A549 (cell line): Measurements from ENCODE around the gene KRTCAP2. TPM values are rescaled to one million over a fixed set of nuclear protein-coding genes. Genes with fewer than 3 reads are reported as not detected.

Experiments used
- ATOH8 ChIP-seq: fragments of 250-450 bp; sonication (Bioruptor Pico); IDR thresholded peaks from 2 replicates; pipeline ENCODE4 v1.5.0; 2020; ENCODE audit warnings: low read depth, mild to moderate bottlenecking, moderate library complexity
- BCL3 ChIP-seq: fragments of >200 bp; sonication (Bioruptor Twin); formaldehyde crosslinking; IDR thresholded peaks from 3 replicates; pipeline ENCODE4 v1.6.1; 2016
- BHLHE40 ChIP-seq: IDR thresholded peaks from 2 replicates; pipeline ENCODE4 v1.6.1; 2012; ENCODE audit warnings: low read depth, low read length, inconsistent platforms
- CBX2 ChIP-seq: fragments of 200-600 bp; sonication (generic); IDR thresholded peaks from 2 replicates; pipeline ENCODE4 v1.6.1; 2016; ENCODE audit warnings: low read depth, mild to moderate bottlenecking, borderline replicate concordance
- CBX8 ChIP-seq: fragments of 200-600 bp; sonication (generic); IDR thresholded peaks from 2 replicates; pipeline ENCODE4 v1.6.1; 2016
- CEBPB ChIP-seq, 2 experiments: fragments of >200 bp in 1 of 2; sonication (Bioruptor Twin) in 1 of 2; formaldehyde crosslinking in 1 of 2; IDR thresholded peaks; 2 replicates each; pipeline ENCODE4 v1.6.1; 2012 to 2016
- EHF ChIP-seq: fragments of 250-450 bp; sonication (Bioruptor Pico); IDR thresholded peaks from 2 replicates; pipeline ENCODE4 v1.5.0; 2020; ENCODE audit warnings: mild to moderate bottlenecking
- EHMT2 ChIP-seq: fragments of 200-600 bp; sonication (generic); IDR thresholded peaks from 2 replicates; pipeline ENCODE4 v1.6.1; 2016; ENCODE audit warnings: antibody characterized with exemption, low read depth, mild to moderate bottlenecking, moderate library complexity
- ELK1 ChIP-seq: fragments of 150-350 bp; IDR thresholded peaks from 2 replicates; pipeline ENCODE4 v1.6.1; 2014; ENCODE audit warnings: low read depth, mild to moderate bottlenecking, low read length
- EP300 ChIP-seq, 2 experiments: fragments of >200 bp; sonication (Bioruptor Twin); formaldehyde crosslinking; IDR thresholded peaks; 2 replicates in 1 of 2; 3 replicates in 1 of 2; pipeline ENCODE4 v1.6.1; 2016 to 2017
- FOSB ChIP-seq: fragments of 250-450 bp; sonication (Bioruptor Pico); IDR thresholded peaks from 2 replicates; pipeline ENCODE4 v1.5.0; 2020; ENCODE audit warnings: mild to moderate bottlenecking, moderate library complexity
- FOXS1 ChIP-seq: fragments of 250-450 bp; sonication (Bioruptor Pico); IDR thresholded peaks from 2 replicates; pipeline ENCODE4 v1.5.0; 2020; ENCODE audit warnings: mild to moderate bottlenecking, moderate library complexity
- GATA3 ChIP-seq: IDR thresholded peaks from 2 replicates; pipeline ENCODE4 v1.6.1; 2012; ENCODE audit warnings: borderline replicate concordance
- HDAC2 ChIP-seq: fragments of 200-600 bp; sonication (generic); IDR thresholded peaks from 2 replicates; pipeline ENCODE4 v1.6.1; 2016
- HES2 ChIP-seq: fragments of >200 bp; sonication (Bioruptor Twin); formaldehyde crosslinking; IDR thresholded peaks from 2 replicates; pipeline ENCODE4 v1.6.1; 2016
- HMGXB4 ChIP-seq: fragments of 250-450 bp; sonication (Bioruptor Pico); IDR thresholded peaks from 2 replicates; pipeline ENCODE4 v1.5.0; 2021; ENCODE audit warnings: mild to moderate bottlenecking, moderate library complexity, borderline replicate concordance
- HOXB13 ChIP-seq: fragments of 250-450 bp; sonication (Bioruptor Pico); IDR thresholded peaks from 2 replicates; pipeline ENCODE4 v1.5.0; 2020; ENCODE audit warnings: low read depth, mild to moderate bottlenecking, moderate library complexity
- HOXB5 ChIP-seq: fragments of 250-450 bp; sonication (Bioruptor Pico); IDR thresholded peaks from 2 replicates; pipeline ENCODE4 v1.5.0; 2020; ENCODE audit warnings: mild to moderate bottlenecking, moderate library complexity
- JUN ChIP-seq, 2 experiments: fragments of >200 bp; sonication (Bioruptor Twin); formaldehyde crosslinking; IDR thresholded peaks; 2 replicates in 1 of 2; 3 replicates in 1 of 2; pipeline ENCODE4 v1.6.1; 2016 to 2017
- JUNB ChIP-seq: fragments of >200 bp; sonication (Bioruptor Twin); formaldehyde crosslinking; IDR thresholded peaks from 2 replicates; pipeline ENCODE4 v1.6.1; 2016
- KDM5A ChIP-seq: fragments of 200-600 bp; sonication (generic); IDR thresholded peaks from 2 replicates; pipeline ENCODE4 v1.6.1; 2016; ENCODE audit warnings: antibody characterized with exemption, mild to moderate bottlenecking
- MAFK ChIP-seq: fragments of 450-650 bp; IDR thresholded peaks from 2 replicates; pipeline ENCODE4 v1.6.1; 2014; ENCODE audit not compliant: partially characterized antibody
- MAX ChIP-seq: IDR thresholded peaks from 2 replicates; pipeline ENCODE4 v1.6.1; 2012
- MAZ ChIP-seq: fragments of 150-350 bp; IDR thresholded peaks from 2 replicates; pipeline ENCODE4 v1.6.1; 2014; ENCODE audit warnings: antibody characterized with exemption, low read depth, low read length, borderline replicate concordance
- MYC ChIP-seq: IDR thresholded peaks from 2 replicates; pipeline ENCODE4 v1.6.1; 2012; ENCODE audit warnings: mild to moderate bottlenecking, inconsistent platforms, low read length, improper control_type of control experiment, borderline replicate concordance
- NFE2L2 ChIP-seq: fragments of 150-350 bp; conservative IDR thresholded peaks from 2 replicates; pipeline ENCODE4 v1.6.1; 2014; ENCODE audit warnings: low read length
- NR3C1 ChIP-seq: fragments of >200 bp; sonication (Bioruptor Twin); formaldehyde crosslinking; IDR thresholded peaks from 3 replicates; pipeline ENCODE4 v1.6.1; 2017
- PHF8 ChIP-seq: fragments of 200-600 bp; sonication (generic); IDR thresholded peaks from 2 replicates; pipeline ENCODE4 v1.6.1; 2016; ENCODE audit warnings: low read depth, mild to moderate bottlenecking, antibody characterized with exemption, moderate library complexity, borderline replicate concordance
- POLR2A ChIP-seq: IDR thresholded peaks from 2 replicates; pipeline ENCODE4 v1.6.1; 2012; ENCODE audit warnings: mild to moderate bottlenecking, low read length
- POLR2AphosphoS2 ChIP-seq: conservative IDR thresholded peaks from 2 replicates; pipeline ENCODE4 v1.6.1; 2012; ENCODE audit warnings: low read length, improper control_type of control experiment, inconsistent platforms
- RAD21 ChIP-seq, 2 experiments: fragments of >200 bp in 1 of 2; sonication (Bioruptor Twin) in 1 of 2; formaldehyde crosslinking in 1 of 2; IDR thresholded peaks in 1 of 2; conservative IDR thresholded peaks in 1 of 2; 2 replicates in 1 of 2; 3 replicates in 1 of 2; pipeline ENCODE4 v1.6.1; 2012 to 2018; ENCODE audit warnings: inconsistent platforms in 1 of 2
- RARB ChIP-seq: fragments of 250-450 bp; sonication (Bioruptor Pico); IDR thresholded peaks from 2 replicates; pipeline ENCODE4 v1.8.0; 2021; ENCODE audit warnings: mild to moderate bottlenecking, moderate library complexity
- RCOR1 ChIP-seq: fragments of 150-350 bp; IDR thresholded peaks from 2 replicates; pipeline ENCODE4 v1.6.1; 2014; ENCODE audit warnings: antibody characterized with exemption, low read length, low read depth
- RFX5 ChIP-seq: fragments of 450-650 bp; IDR thresholded peaks from 2 replicates; pipeline ENCODE4 v1.7.1; 2014; ENCODE audit warnings: antibody characterized with exemption, mild to moderate bottlenecking, moderate library complexity
- TFCP2L1 ChIP-seq: fragments of 250-450 bp; sonication (Bioruptor Pico); IDR thresholded peaks from 2 replicates; pipeline ENCODE4 v1.5.0; 2021; ENCODE audit warnings: mild to moderate bottlenecking
- TP53 ChIP-seq: fragments of 250-450 bp; sonication (Bioruptor Pico); IDR thresholded peaks from 2 replicates; pipeline ENCODE4 v1.5.0; 2021; ENCODE audit warnings: mild to moderate bottlenecking, moderate library complexity
- ZC3H11A ChIP-seq: fragments of 450-650 bp; IDR thresholded peaks from 2 replicates; pipeline ENCODE4 v1.6.1; 2014; ENCODE audit warnings: antibody characterized with exemption, mild to moderate bottlenecking
- ZFP36 ChIP-seq: fragments of 450-650 bp; IDR thresholded peaks from 2 replicates; pipeline ENCODE4 v1.6.1; 2014; ENCODE audit warnings: borderline replicate concordance; ENCODE audit not compliant: partially characterized antibody
- ZSCAN20 ChIP-seq: fragments of 250-450 bp; sonication (Bioruptor Pico); IDR thresholded peaks from 2 replicates; pipeline ENCODE4 v1.8.0; 2022; ENCODE audit warnings: mild to moderate bottlenecking, moderate library complexity
- polyA plus RNA-seq, 4 experiments: library from polyadenylated mRNA; depleted of rRNA in 3 of 4; stranded (reverse); fragments of >200 nt; fragmentation: RNase III in 1 of 4; extraction: RNeasy Plus Mini Kit Qiagen cat#74134 plus additional on column Dnase treatment in 1 of 4; gene quantifications; 2 replicates in 3 of 4; 3 replicates in 1 of 4; pipeline ENCODE4 v1.2.3, GENCODE V29; 2011 to 2017

The KRTCAP2 gene
- polyA plus RNA-seq, 2 of the 4 experiments (the other 2 are of a cell fraction), result 154 to 217 TPM

- no peak for TF ChIP-seq RAD21 (conservative IDR thresholded peaks at IDR 0.05 in 1 of 2, IDR thresholded peaks at IDR 0.05 in 1 of 2)
- TF ChIP-seq POLR2A, result peak; percentile 60
- TF ChIP-seq MAX, result peak; percentile 92
- TF ChIP-seq BCL3, result no peak
- no peak for TF ChIP-seq CBX8
- no peak for TF ChIP-seq MAFK
- peak; percentile 50 to 89; a peak in 3 of 4 replicates for TF ChIP-seq CEBPB (IDR thresholded peaks at IDR 0.05)
- peak; percentile 54; the same call in 1 of the 2 replicates for TF ChIP-seq TFCP2L1 (CRISPR knock-in tag)
- TF ChIP-seq NR3C1, result no peak
- no peak for TF ChIP-seq KDM5A
- peak in 1 of 2 experiments; percentile 33; a peak in 2 of 5 replicates for TF ChIP-seq JUN (IDR thresholded peaks at IDR 0.05)
- TF ChIP-seq HES2, result no peak
- TF ChIP-seq EHMT2, result no peak
- TF ChIP-seq HMGXB4 (CRISPR knock-in tag), result no peak
- no peak for TF ChIP-seq FOSB
- peak in 1 of 2 experiments; percentile 21; a peak in 2 of 5 replicates for TF ChIP-seq EP300 (IDR thresholded peaks at IDR 0.05)
- no peak for TF ChIP-seq ATOH8 (CRISPR knock-in tag)
- no peak for TF ChIP-seq RCOR1
- no peak for TF ChIP-seq POLR2AphosphoS2
- no peak for TF ChIP-seq TP53
- no peak for TF ChIP-seq RARB (CRISPR knock-in tag)
- TF ChIP-seq BHLHE40, result no peak; the same call in 1 of the 2 replicates
- 0 out of 2 replicates have a peak, but pooled peaks have one; percentile 15 for TF ChIP-seq MAZ
- no peak for TF ChIP-seq ZSCAN20 (CRISPR knock-in tag)
- no peak for TF ChIP-seq MYC
- TF ChIP-seq EHF (CRISPR knock-in tag), result no peak
- no peak for TF ChIP-seq CBX2
- TF ChIP-seq ELK1, result no peak
- peak; percentile 54; the same call in 1 of the 2 replicates for TF ChIP-seq GATA3
- TF ChIP-seq HOXB5 (CRISPR knock-in tag), result no peak
- no peak for TF ChIP-seq HOXB13
- no peak for TF ChIP-seq PHF8
- TF ChIP-seq JUNB, result no peak
- no peak for TF ChIP-seq NFE2L2
- no peak for TF ChIP-seq RFX5
- no peak for TF ChIP-seq FOXS1
- TF ChIP-seq ZC3H11A, result no peak
- no peak for TF ChIP-seq HDAC2
- TF ChIP-seq ZFP36, result no peak
Measured at GRCh38 chr1:155127105-155127966, 45.8 kb downstream of the KRTCAP2 start, which contains the start of gene EFNA1 (continued).
